ENCODE data around the gene CNIH1.
"Not testable (repeated sequence)": the region's sequence is repeated elsewhere in the genome, so short reads cannot be mapped to it uniquely, and the experiment has no call there.

Gene CNIH1

GRCh38 chr14:54440476-54440872 is 700 bp downstream of the CNIH1 start:
- Histone ChIP-seq H3K27me3 (replicated peaks; ENCODE audit: insufficient read depth, low read length) (no peaks in the 10 kb centered on the region), H3K4me3 (ENCODE audit: low read length) (peak overlapping the region; percentile 73), H3K9me3 (replicated peaks; ENCODE audit: insufficient read depth, low read length) (no peaks in the 10 kb centered on the region), H3K79me2 (ENCODE audit: low read length) (peaks cover 52% of the 10 kb centered on the region), H3F3A (ENCODE audit: insufficient read depth, low read length) (no peaks in the 10 kb centered on the region), H3K9ac (ENCODE audit: low read length) (peak overlapping the region; percentile 55; the same call in 1 of the 2 replicates), H3K9me2 (replicated peaks; ENCODE audit: insufficient read depth, low read length) (no peaks in the 10 kb centered on the region), H3K4me2 (ENCODE audit: low read depth, low read length) (peak overlapping the region; percentile 69), H3K27ac (ENCODE audit: low read length) (peak overlapping the region; percentile 38; the same call in 1 of the 2 replicates), H3K36me3 (replicated peaks; ENCODE audit: insufficient read depth, low read length) (no peaks in the 10 kb centered on the region; the same call in 1 of the 2 replicates), H3K4me1 (ENCODE audit: low read length) (no peaks in the 10 kb centered on the region; the same call in 1 of the 2 replicates), H4K20me1 (ENCODE audit: insufficient read depth, low read length) (no peaks in the 10 kb centered on the region), H2AFZ (ENCODE audit: low read length) (no peak overlapping the region)
- TF ChIP-seq EZH2 (optimal IDR thresholded peaks at IDR 0.05; ENCODE audit: low read depth, low read length) (no peak), EZH2phosphoT487 (IDR thresholded peaks at IDR 0.05; ENCODE audit: low read length) (no peak), CTCF (IDR thresholded peaks at IDR 0.05; ENCODE audit: low read length) (no peak)
- DNase-seq: no peak

- TF ChIP-seq EZH2 (optimal IDR thresholded peaks at IDR 0.05; ENCODE audit: low read depth, low read length) (no peak), EZH2phosphoT487 (IDR thresholded peaks at IDR 0.05; ENCODE audit: low read length) (no peak), CTCF (IDR thresholded peaks at IDR 0.05; ENCODE audit: low read length) (no peak)
- H3F3A ChIP-seq (ENCODE audit: insufficient read depth, low read length): no peaks in the 10 kb centered on the region
- no peaks in the 10 kb centered on the region; the same call in 1 of the 2 replicates for H3K4me1 ChIP-seq (ENCODE audit: low read length)
- H3K36me3 ChIP-seq (replicated peaks; ENCODE audit: insufficient read depth, low read length): no peaks in the 10 kb centered on the region; the same call in 1 of the 2 replicates
- DNase-seq: no peak
- peak overlapping the region; percentile 73 for H3K4me3 ChIP-seq (ENCODE audit: low read length)
- no peak overlapping the region for H3K27ac ChIP-seq (ENCODE audit: low read length)
- peak overlapping the region; percentile 69 for H3K4me2 ChIP-seq (ENCODE audit: low read depth, low read length)
- no peak overlapping the region for H2AFZ ChIP-seq (ENCODE audit: low read length)
- H3K79me2 ChIP-seq (ENCODE audit: low read length): peaks cover 57% of the 10 kb centered on the region
- H3K9me2 ChIP-seq (replicated peaks; ENCODE audit: insufficient read depth, low read length): no peaks in the 10 kb centered on the region
- H3K27me3 ChIP-seq (replicated peaks; ENCODE audit: insufficient read depth, low read length): no peaks in the 10 kb centered on the region
- H4K20me1 ChIP-seq (ENCODE audit: insufficient read depth, low read length): no peaks in the 10 kb centered on the region
- peak overlapping the region; percentile 55; the same call in 1 of the 2 replicates for H3K9ac ChIP-seq (ENCODE audit: low read length)
- no peaks in the 10 kb centered on the region for H3K9me3 ChIP-seq (replicated peaks; ENCODE audit: insufficient read depth, low read length)
Observed at GRCh38 chr14:54440037-54440436, 1.1 kb downstream of the CNIH1 start.

- DNase-seq: no peak
- Histone ChIP-seq H4K20me1 (ENCODE audit: insufficient read depth, low read length) (no peaks in the 10 kb centered on the region), H3K27ac (ENCODE audit: low read length) (no peak overlapping the region), H3K9me2 (replicated peaks; ENCODE audit: insufficient read depth, low read length) (no peaks in the 10 kb centered on the region), H3K9me3 (replicated peaks; ENCODE audit: insufficient read depth, low read length) (no peaks in the 10 kb centered on the region), H2AFZ (ENCODE audit: low read length) (no peak overlapping the region), H3K79me2 (ENCODE audit: low read length) (peaks cover 70% of the 10 kb centered on the region), H3F3A (ENCODE audit: insufficient read depth, low read length) (no peaks in the 10 kb centered on the region), H3K4me2 (ENCODE audit: low read depth, low read length) (no peak overlapping the region), H3K4me3 (ENCODE audit: low read length) (no peak overlapping the region), H3K4me1 (ENCODE audit: low read length) (no peaks in the 10 kb centered on the region; the same call in 1 of the 2 replicates), H3K27me3 (replicated peaks; ENCODE audit: insufficient read depth, low read length) (no peaks in the 10 kb centered on the region), H3K9ac (ENCODE audit: low read length) (no peak overlapping the region), H3K36me3 (replicated peaks; ENCODE audit: insufficient read depth, low read length) (no peaks in the 10 kb centered on the region; the same call in 1 of the 2 replicates)
- TF ChIP-seq EZH2phosphoT487 (IDR thresholded peaks at IDR 0.05; ENCODE audit: low read length) (no peak), EZH2 (optimal IDR thresholded peaks at IDR 0.05; ENCODE audit: low read depth, low read length) (no peak), CTCF (IDR thresholded peaks at IDR 0.05; ENCODE audit: low read length) (no peak)
Observed at GRCh38 chr14:54438703-54439102, 2.5 kb downstream of the CNIH1 start.

- not testable (repeated sequence) for H3K4me2 ChIP-seq (ENCODE audit: low read depth, low read length); H3K9ac ChIP-seq (ENCODE audit: low read length); H3K27ac ChIP-seq (ENCODE audit: low read length); DNase-seq; H3K9me2 ChIP-seq (replicated peaks; ENCODE audit: insufficient read depth, low read length); H2AFZ ChIP-seq (ENCODE audit: low read length); H3K9me3 ChIP-seq (replicated peaks; ENCODE audit: insufficient read depth, low read length); H3K36me3 ChIP-seq (replicated peaks; ENCODE audit: insufficient read depth, low read length); H3K4me1 ChIP-seq (ENCODE audit: low read length); H4K20me1 ChIP-seq (ENCODE audit: insufficient read depth, low read length); H3F3A ChIP-seq (ENCODE audit: insufficient read depth, low read length); H3K27me3 ChIP-seq (replicated peaks; ENCODE audit: insufficient read depth, low read length); H3K4me3 ChIP-seq (ENCODE audit: low read length)
- H3K79me2 ChIP-seq (ENCODE audit: low read length): peaks cover 78% of the 10 kb centered on the region
Observed at GRCh38 chr14:54437954-54438353, 3.2 kb downstream of the CNIH1 start.

All from MM.1S (cell line).